ENCODE results near the gene UGT1A4.

The UGT1A4 gene

GRCh38 chr2:233801357-233802131 lies 83.0 kb downstream of the UGT1A4 start:
- H3K36me3 ChIP-seq (ENCODE audit: insufficient read depth): no peaks in the 10 kb centered on the region
- H3K4me1 ChIP-seq (ENCODE audit: low read depth, poor library complexity, severe bottlenecking): no peaks in the 10 kb centered on the region
- H3K27me3 ChIP-seq (ENCODE audit: insufficient read depth, low read depth): no peaks in the 10 kb centered on the region
- no peaks in the 10 kb centered on the region for H4K20me1 ChIP-seq (ENCODE audit: insufficient read depth)
- no peak overlapping the region for H2AFZ ChIP-seq (ENCODE audit: low read depth)
- H3K9ac ChIP-seq: no peak overlapping the region
- H3K4me3 ChIP-seq (IDR thresholded peaks at IDR 0.05; ENCODE audit: insufficient read depth, low read depth, low read length): no peak overlapping the region
- no peak overlapping the region for H3K4me2 ChIP-seq
- no peak for TF ChIP-seq CTCF (conservative IDR thresholded peaks at IDR 0.05; ENCODE audit: low read depth, low read length)
- no peaks in the 10 kb centered on the region for H3K79me2 ChIP-seq (ENCODE audit: insufficient read depth, low read depth)
- no peak overlapping the region for H3K27ac ChIP-seq

GRCh38 chr2:233802132-233802815 lies 83.7 kb downstream of the UGT1A4 start:
- H3K79me2 ChIP-seq (ENCODE audit: insufficient read depth, low read depth): no peaks in the 10 kb centered on the region
- H4K20me1 ChIP-seq (ENCODE audit: insufficient read depth): no peaks in the 10 kb centered on the region
- H3K4me1 ChIP-seq (ENCODE audit: low read depth, poor library complexity, severe bottlenecking): no peaks in the 10 kb centered on the region
- H3K4me2 ChIP-seq: no peak overlapping the region
- no peak overlapping the region for H3K4me3 ChIP-seq (IDR thresholded peaks at IDR 0.05; ENCODE audit: insufficient read depth, low read depth, low read length)
- no peak overlapping the region for H3K27ac ChIP-seq
- H3K36me3 ChIP-seq (ENCODE audit: insufficient read depth): no peaks in the 10 kb centered on the region
- no peaks in the 10 kb centered on the region for H3K27me3 ChIP-seq (ENCODE audit: insufficient read depth, low read depth)
- TF ChIP-seq CTCF (conservative IDR thresholded peaks at IDR 0.05; ENCODE audit: low read depth, low read length): no peak
- no peak overlapping the region for H2AFZ ChIP-seq (ENCODE audit: low read depth)
- H3K9ac ChIP-seq: no peak overlapping the region

- H3K4me2 ChIP-seq: no peak overlapping the region
- H3K27ac ChIP-seq: no peak overlapping the region
- H3K4me1 ChIP-seq (ENCODE audit: low read depth, poor library complexity, severe bottlenecking): no peaks in the 10 kb centered on the region
- no peak overlapping the region for H3K4me3 ChIP-seq (IDR thresholded peaks at IDR 0.05; ENCODE audit: insufficient read depth, low read depth, low read length)
- H2AFZ ChIP-seq (ENCODE audit: low read depth): no peak overlapping the region
- H4K20me1 ChIP-seq (ENCODE audit: insufficient read depth): no peaks in the 10 kb centered on the region
- H3K79me2 ChIP-seq (ENCODE audit: insufficient read depth, low read depth): no peaks in the 10 kb centered on the region
- no peak overlapping the region for H3K9ac ChIP-seq
- TF ChIP-seq CTCF (conservative IDR thresholded peaks at IDR 0.05; ENCODE audit: low read depth, low read length): no peak
- H3K27me3 ChIP-seq (ENCODE audit: insufficient read depth, low read depth): no peaks in the 10 kb centered on the region
- no peaks in the 10 kb centered on the region for H3K36me3 ChIP-seq (ENCODE audit: insufficient read depth)
Observed at GRCh38 chr2:233803292-233803911, 84.9 kb downstream of the UGT1A4 start.

- Histone ChIP-seq H3K9ac (no peak overlapping the region), H3K4me1 (ENCODE audit: low read depth, poor library complexity, severe bottlenecking) (no peaks in the 10 kb centered on the region), H3K27ac (no peak overlapping the region), H3K79me2 (ENCODE audit: insufficient read depth, low read depth) (no peaks in the 10 kb centered on the region), H3K27me3 (ENCODE audit: insufficient read depth, low read depth) (no peaks in the 10 kb centered on the region), H4K20me1 (ENCODE audit: insufficient read depth) (no peaks in the 10 kb centered on the region), H3K4me2 (no peak overlapping the region), H3K36me3 (ENCODE audit: insufficient read depth) (no peaks in the 10 kb centered on the region), H3K4me3 (IDR thresholded peaks at IDR 0.05; ENCODE audit: insufficient read depth, low read depth, low read length) (no peak overlapping the region), H2AFZ (ENCODE audit: low read depth) (no peak overlapping the region)
- TF ChIP-seq CTCF (conservative IDR thresholded peaks at IDR 0.05; ENCODE audit: low read depth, low read length): no peak
Observed at GRCh38 chr2:233803994-233804393, 85.5 kb downstream of the UGT1A4 start.
